ENCODE measurements around the gene TMEM97.

DNA sequence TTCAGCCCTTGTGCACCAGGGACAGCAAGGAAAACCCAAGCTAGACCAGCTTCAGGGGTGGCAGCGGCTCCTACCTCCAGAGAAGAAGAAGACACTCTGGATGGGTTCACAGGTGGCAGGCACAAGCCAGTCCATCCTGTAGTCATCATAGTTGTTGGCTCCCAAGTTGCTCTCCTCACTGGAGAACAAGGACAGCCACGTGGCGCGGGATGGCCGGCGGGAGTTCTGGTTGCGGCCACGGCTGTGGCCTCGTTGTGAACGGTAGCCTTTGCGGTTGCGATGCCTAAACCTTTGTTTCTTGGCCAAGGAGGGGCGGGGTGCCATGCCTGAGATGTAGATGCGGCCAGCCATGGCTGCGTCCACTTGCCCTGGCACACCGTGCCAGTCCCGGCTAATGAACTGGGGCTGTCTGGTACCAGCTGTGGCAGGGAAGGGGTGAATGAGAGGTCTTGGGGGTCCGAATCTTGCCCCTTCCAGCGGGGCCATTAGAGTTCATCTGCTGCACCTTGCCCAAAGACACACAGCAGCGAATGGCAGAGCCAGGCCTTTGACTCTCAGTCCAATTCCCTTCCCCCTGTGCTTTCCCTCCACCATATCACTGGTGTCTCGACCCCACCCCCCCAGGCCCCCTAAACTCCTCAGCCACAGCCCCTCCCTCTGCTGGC lies 48.8 kb downstream of the TMEM97 start:
- no peak for TF ChIP-seq GATA2 (IDR thresholded peaks at IDR 0.05; ENCODE audit: low read depth, low read length)
- no peak for TF ChIP-seq GATA3 (IDR thresholded peaks at IDR 0.05; ENCODE audit: low read depth, low read length)
